SK-N-MC (cell line): ENCODE data around the gene LY86.

Experiments
- EZH2 ChIP-seq: fragments of 200-600 bp; sonication (generic); IDR thresholded peaks from one replicate; pipeline ENCODE4 v1.6.1; 2017; ENCODE audit warnings: antibody characterized with exemption
- FOXP2 ChIP-seq: optimal IDR thresholded peaks from 2 replicates; pipeline ENCODE3; 2011; ENCODE audit warnings: mild to moderate bottlenecking, moderate library complexity; ENCODE audit not compliant: insufficient read depth; ENCODE audit errors: extremely low read length, control extremely low read depth
- POLR2AphosphoS5 ChIP-seq: IDR thresholded peaks from 2 replicates; pipeline ENCODE4 v1.6.1; 2012; ENCODE audit warnings: mild to moderate bottlenecking, low read depth, low read length, borderline replicate concordance

GRCh38 chr6:6577735-6578134 is 10.8 kb upstream of the LY86 start:
- TF ChIP-seq FOXP2 (no peak), POLR2AphosphoS5 (no peak), EZH2 (no peak)
